Measurements from ENCODE around the gene SPINDOC.

Gene SPINDOC

GRCh38 chr11:63845303-63845702 lies 32.0 kb downstream of the SPINDOC start:
- ChIA-PET POLR2A (no interaction called here), CTCF (interaction anchor here (0.6 kb wide), 1 partner anchor 15 kb away, joined by 3 read pairs; no protein-coding TSS in a partner anchor)
- DNase-seq (ENCODE audit: extremely low spot score): no peak

DNA sequence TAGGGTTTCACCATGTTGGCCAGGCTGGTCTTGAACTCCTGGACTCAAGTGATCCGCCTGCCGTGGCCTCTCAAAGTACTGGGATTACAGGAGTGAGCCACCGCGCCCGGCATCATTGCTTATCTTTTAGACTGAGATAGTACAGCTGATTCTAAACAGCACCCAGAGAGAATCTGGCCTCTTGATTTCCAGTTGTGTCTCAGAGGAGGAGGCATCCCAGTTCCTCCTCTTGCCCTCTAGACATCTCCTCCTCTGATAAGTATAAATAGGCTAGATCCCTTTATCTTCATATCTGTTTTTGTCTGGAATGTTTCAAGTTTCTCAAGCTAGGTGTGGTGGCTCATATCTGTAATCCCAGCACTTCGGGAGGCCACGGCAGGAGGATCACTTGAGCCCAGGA lies 32.7 kb downstream of the SPINDOC start:
- DNase-seq (ENCODE audit: extremely low spot score): no peak
- ChIA-PET CTCF (interaction anchor here (0.9 kb wide), 1 partner anchor 13 kb away, joined by 3 read pairs; no protein-coding TSS in a partner anchor), POLR2A (no interaction called here)
- no peak for TF ChIP-seq FOXM1 (IDR thresholded peaks at IDR 0.05; ENCODE audit: borderline replicate concordance)
- no peak for TF ChIP-seq HDGF (IDR thresholded peaks at IDR 0.05; ENCODE audit: borderline replicate concordance)
- no peak for TF ChIP-seq CTBP1 (IDR thresholded peaks at IDR 0.05; ENCODE audit: borderline replicate concordance)
- no peak for TF ChIP-seq ELF4 (IDR thresholded peaks at IDR 0.05)
- no peak for TF ChIP-seq NFRKB (IDR thresholded peaks at IDR 0.05)
- TF ChIP-seq PKNOX1 (IDR thresholded peaks at IDR 0.05): no peak

More at GRCh38 chr11:63845303-63845702, 32.0 kb downstream of the SPINDOC start:
- TF ChIP-seq FOXM1 (IDR thresholded peaks at IDR 0.05; ENCODE audit: borderline replicate concordance) (no peak), LEF1 (IDR thresholded peaks at IDR 0.05; ENCODE audit: borderline replicate concordance) (no peak), PKNOX1 (IDR thresholded peaks at IDR 0.05) (no peak)

- TF ChIP-seq CTBP1 (IDR thresholded peaks at IDR 0.05; ENCODE audit: borderline replicate concordance): no peak
- TF ChIP-seq ELF4 (IDR thresholded peaks at IDR 0.05): no peak
- ChIA-PET CTCF (interaction anchor here (1.0 kb wide), 1 partner anchor 10 kb away, joined by 3 read pairs; no protein-coding TSS in a partner anchor), POLR2A (interaction anchor here (2.0 kb wide), 1 partner anchor 7 kb away, joined by 5 read pairs; no protein-coding TSS in a partner anchor)
- DNase-seq (ENCODE audit: extremely low spot score): no peak
These were observed 33.6 kb downstream of the SPINDOC start for GRCh38 chr11:63846897-63847296.

DNA sequence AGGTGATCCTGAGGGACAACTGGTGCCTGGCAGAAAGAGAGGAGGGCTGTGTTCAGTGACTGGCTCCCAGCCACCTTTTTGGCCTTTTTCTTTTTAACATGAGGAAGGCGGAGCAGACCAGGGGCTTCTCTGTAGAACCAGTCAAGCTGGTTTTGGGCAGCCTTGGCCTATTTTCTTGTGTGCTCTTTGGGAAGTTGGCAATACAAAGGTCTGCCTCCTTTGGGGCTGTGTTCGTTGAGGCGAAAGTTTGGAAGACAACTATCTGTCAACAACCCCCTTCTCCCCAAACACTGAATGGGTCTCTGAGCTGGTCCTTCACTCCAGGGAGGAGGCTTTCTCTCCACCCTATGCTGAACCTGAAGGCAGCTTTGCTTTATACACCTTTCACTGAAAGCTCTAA lies 34.1 kb downstream of the SPINDOC start:
- POLR2A ChIA-PET: interaction anchor here (2.0 kb wide), 1 partner anchor 8 kb away, joined by 5 read pairs; no protein-coding TSS in a partner anchor
- CTCF ChIA-PET: interaction anchor here (1.0 kb wide), 1 partner anchor 11 kb away, joined by 3 read pairs; no protein-coding TSS in a partner anchor
- DNase-seq (ENCODE audit: extremely low spot score): no peak
- TF ChIP-seq LEF1 (IDR thresholded peaks at IDR 0.05; ENCODE audit: borderline replicate concordance) (no peak), PKNOX1 (IDR thresholded peaks at IDR 0.05) (no peak), HDGF (IDR thresholded peaks at IDR 0.05; ENCODE audit: borderline replicate concordance) (no peak), FOXA1 (IDR thresholded peaks at IDR 0.05) (no peak), L3MBTL2 (conservative IDR thresholded peaks at IDR 0.05) (no peak), CTBP1 (IDR thresholded peaks at IDR 0.05; ENCODE audit: borderline replicate concordance) (no peak), NFRKB (IDR thresholded peaks at IDR 0.05) (no peak), ARNT (IDR thresholded peaks at IDR 0.05) (no peak), FOXM1 (IDR thresholded peaks at IDR 0.05; ENCODE audit: borderline replicate concordance) (no peak), FOXK2 (IDR thresholded peaks at IDR 0.05) (no peak)

GRCh38 chr11:63849691-63850090 lies 36.4 kb downstream of the SPINDOC start:
- DNase-seq (ENCODE audit: extremely low spot score): no peak
- TF ChIP-seq FOXK2 (IDR thresholded peaks at IDR 0.05) (no peak), LEF1 (IDR thresholded peaks at IDR 0.05; ENCODE audit: borderline replicate concordance) (no peak), FOXM1 (IDR thresholded peaks at IDR 0.05; ENCODE audit: borderline replicate concordance) (no peak), BHLHE40 (IDR thresholded peaks at IDR 0.05; ENCODE audit: borderline replicate concordance) (no peak), PKNOX1 (IDR thresholded peaks at IDR 0.05) (no peak), SUZ12 (IDR thresholded peaks at IDR 0.05) (no peak), NFRKB (IDR thresholded peaks at IDR 0.05) (no peak), HDGF (IDR thresholded peaks at IDR 0.05; ENCODE audit: borderline replicate concordance) (no peak), ZNF384 (IDR thresholded peaks at IDR 0.05) (no peak), ELF4 (IDR thresholded peaks at IDR 0.05) (no peak), ARNT (IDR thresholded peaks at IDR 0.05) (no peak), SP1 (IDR thresholded peaks at IDR 0.05) (no peak), FOXA1 (IDR thresholded peaks at IDR 0.05) (no peak), TARDBP (IDR thresholded peaks at IDR 0.05) (no peak)
- ChIA-PET POLR2A (no interaction called here), CTCF (interaction anchor here (1.4 kb wide), 1 partner anchor 13 kb away, joined by 4 read pairs; no protein-coding TSS in a partner anchor)

DNA sequence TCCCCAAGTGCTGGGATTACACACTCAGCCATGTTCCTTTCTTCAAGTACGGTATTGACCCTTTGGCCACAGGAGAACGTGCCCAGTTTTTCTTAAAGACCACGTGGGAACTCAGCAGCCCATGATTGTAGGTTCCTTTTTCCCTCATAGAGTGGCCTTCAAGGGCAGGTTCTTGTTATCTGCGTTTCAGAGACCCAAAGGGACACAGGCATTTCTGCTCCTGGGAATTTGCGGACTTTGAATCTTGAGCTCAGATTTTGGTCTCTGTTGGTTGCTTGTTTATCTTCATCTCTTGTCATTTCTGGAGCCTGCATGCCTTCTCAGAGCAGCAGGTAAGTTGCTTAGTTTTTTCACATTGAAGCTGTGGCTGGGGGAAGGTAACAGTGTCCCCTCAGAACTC lies 37.7 kb downstream of the SPINDOC start:
- ChIA-PET CTCF (interaction anchor here (1.4 kb wide), 1 partner anchor 14 kb away, joined by 4 read pairs; no protein-coding TSS in a partner anchor), POLR2A (no interaction called here)
- TF ChIP-seq BHLHE40 (IDR thresholded peaks at IDR 0.05; ENCODE audit: borderline replicate concordance) (no peak), FOXM1 (IDR thresholded peaks at IDR 0.05; ENCODE audit: borderline replicate concordance) (no peak), SUZ12 (IDR thresholded peaks at IDR 0.05) (no peak), PKNOX1 (IDR thresholded peaks at IDR 0.05) (no peak), HDGF (IDR thresholded peaks at IDR 0.05; ENCODE audit: borderline replicate concordance) (no peak), ELF4 (IDR thresholded peaks at IDR 0.05) (no peak), FOXA1 (IDR thresholded peaks at IDR 0.05) (no peak), SP1 (IDR thresholded peaks at IDR 0.05) (no peak)
- DNase-seq (ENCODE audit: extremely low spot score): no peak

Data from HEK293T (cell line).